BE2C (cell line): Measurements from ENCODE around the gene FAM117B.
"Not testable (repeated sequence)": the region's sequence is repeated elsewhere in the genome, so short reads cannot be mapped to it uniquely, and the experiment has no call there.

ENCODE experiments used
- DNase-seq: peaks from one replicate; pipeline ENCODE4 v3.0.0-alpha.2; 2020
- H3K27me3 ChIP-seq: fragments of 250-450 bp; sonication (Bioruptor Pico); 2 replicates; pipeline ENCODE4 v1.5.1; 2020; ENCODE audit warnings: mild to moderate bottlenecking
- H3K36me3 ChIP-seq: fragments of 250-450 bp; sonication (Bioruptor Pico); 2 replicates; pipeline ENCODE4 v1.5.1; 2020; ENCODE audit warnings: mild to moderate bottlenecking
- H3K4me1 ChIP-seq: fragments of 250-450 bp; sonication (Bioruptor Pico); 2 replicates; pipeline ENCODE4 v1.5.1; 2020
- H3K4me3 ChIP-seq: 2 replicates; pipeline ENCODE4 v1.5.1; 2011; ENCODE audit warnings: low read depth, low read length
- H3K9me3 ChIP-seq: fragments of 250-450 bp; sonication (Bioruptor Pico); 2 replicates; pipeline ENCODE4 v1.5.1; 2020
- TF ChIP-seq, protein P1 (sequence below): IDR thresholded peaks from 2 replicates; pipeline ENCODE4 v1.5.1; 2012; ENCODE audit warnings: mild to moderate bottlenecking, low read depth, low read length

FAM117B gene

DNA sequence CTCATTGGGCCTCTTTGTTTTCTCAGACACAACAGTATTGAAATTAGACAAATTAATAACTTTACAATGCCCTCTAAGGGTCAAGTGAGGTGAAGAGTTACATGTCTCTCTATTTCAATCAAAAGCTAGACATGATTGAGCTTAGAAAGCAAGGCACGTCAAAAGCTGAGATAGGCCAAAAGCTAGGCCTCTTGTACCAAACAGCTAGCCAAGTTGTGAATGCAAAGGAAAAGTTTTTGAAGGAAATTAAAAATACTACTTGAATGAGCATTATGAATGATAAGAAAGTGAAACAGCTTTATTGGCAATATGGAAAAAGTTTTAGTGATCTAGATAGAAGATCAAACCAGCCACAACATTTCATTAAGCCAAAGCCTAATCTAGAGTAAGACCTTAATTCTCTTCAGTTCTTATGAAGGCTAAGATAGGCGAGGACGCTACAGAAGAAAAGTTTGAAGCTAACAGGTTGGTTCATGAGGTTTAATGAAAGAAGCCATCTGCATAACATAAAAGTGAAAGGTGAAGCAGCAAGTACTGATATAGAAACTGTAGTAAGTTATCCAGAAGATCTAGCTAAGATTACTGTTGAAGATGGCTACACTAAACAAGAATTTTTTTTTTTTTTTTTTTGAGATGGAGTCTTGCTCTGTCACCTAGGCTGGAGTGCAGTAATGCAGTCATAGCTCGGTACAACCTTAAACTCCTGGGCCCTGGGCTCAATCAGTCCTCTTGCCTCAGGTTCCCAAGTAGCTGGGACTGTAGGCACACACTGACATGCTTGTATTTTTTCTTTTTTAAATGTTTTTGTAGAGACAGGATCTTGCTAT lies 65.5 kb downstream of the FAM117B start:
- Histone ChIP-seq H3K9me3 (no peaks in the 10 kb centered on the region), H3K27me3 (no peaks in the 10 kb centered on the region), H3K4me1 (no peaks in the 10 kb centered on the region), H3K36me3 (no peaks in the 10 kb centered on the region), H3K4me3 (no peak overlapping the region)
- no peak for DNase-seq
- TF ChIP-seq, protein P1, sequence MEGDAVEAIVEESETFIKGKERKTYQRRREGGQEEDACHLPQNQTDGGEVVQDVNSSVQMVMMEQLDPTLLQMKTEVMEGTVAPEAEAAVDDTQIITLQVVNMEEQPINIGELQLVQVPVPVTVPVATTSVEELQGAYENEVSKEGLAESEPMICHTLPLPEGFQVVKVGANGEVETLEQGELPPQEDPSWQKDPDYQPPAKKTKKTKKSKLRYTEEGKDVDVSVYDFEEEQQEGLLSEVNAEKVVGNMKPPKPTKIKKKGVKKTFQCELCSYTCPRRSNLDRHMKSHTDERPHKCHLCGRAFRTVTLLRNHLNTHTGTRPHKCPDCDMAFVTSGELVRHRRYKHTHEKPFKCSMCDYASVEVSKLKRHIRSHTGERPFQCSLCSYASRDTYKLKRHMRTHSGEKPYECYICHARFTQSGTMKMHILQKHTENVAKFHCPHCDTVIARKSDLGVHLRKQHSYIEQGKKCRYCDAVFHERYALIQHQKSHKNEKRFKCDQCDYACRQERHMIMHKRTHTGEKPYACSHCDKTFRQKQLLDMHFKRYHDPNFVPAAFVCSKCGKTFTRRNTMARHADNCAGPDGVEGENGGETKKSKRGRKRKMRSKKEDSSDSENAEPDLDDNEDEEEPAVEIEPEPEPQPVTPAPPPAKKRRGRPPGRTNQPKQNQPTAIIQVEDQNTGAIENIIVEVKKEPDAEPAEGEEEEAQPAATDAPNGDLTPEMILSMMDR = no peak

DNA sequence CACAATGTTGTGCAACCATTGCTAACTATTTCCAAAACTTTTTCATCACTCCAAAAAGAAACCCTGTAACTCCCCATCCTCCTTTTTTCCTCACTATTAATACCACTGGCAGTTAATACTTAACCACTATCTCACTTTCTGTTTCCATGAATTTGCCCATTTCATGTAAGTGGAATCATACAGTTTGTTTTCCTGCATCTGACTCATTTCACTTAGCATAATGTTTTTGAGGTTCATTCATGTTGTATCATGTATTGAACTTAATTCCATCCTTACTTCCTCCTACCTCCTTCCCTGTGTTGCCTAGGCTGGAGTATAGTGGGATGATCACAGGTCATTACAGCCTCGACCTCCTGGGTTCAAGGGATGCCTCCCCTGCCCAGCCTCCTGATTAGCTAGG lies 68.3 kb downstream of the FAM117B start:
- Histone ChIP-seq H3K4me1 (no peaks in the 10 kb centered on the region), H3K27me3 (no peaks in the 10 kb centered on the region)

DNA sequence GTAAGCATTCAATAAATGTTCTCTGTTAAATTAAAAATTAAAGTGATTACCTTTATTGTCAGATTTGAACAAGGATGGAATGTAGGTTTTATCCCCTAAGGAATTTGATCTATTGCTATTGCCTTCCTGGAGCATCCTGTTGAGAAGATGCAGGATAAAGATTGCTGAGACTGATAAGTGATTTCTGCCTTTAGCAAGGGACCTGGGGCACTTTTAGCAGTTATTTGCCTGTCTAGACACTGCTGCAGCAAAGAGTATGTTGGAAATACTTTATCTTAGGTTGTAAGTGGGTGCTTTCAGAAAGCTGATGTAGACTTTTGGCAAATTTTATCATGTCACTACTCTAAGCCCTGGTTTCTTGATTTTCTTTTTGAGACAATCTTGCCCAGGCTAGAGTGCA lies 69.5 kb downstream of the FAM117B start:
- H3K27me3 ChIP-seq = no peaks in the 10 kb centered on the region
- no peaks in the 10 kb centered on the region for H3K4me1 ChIP-seq
- TF ChIP-seq, protein P1 = no peak

More for the DNA sequence above, 68.3 kb downstream of the FAM117B start:
- H3K4me3 ChIP-seq = no peak overlapping the region
- DNase-seq = no peak
- TF ChIP-seq, protein P1 = no peak
- H3K36me3 ChIP-seq = no peaks in the 10 kb centered on the region
- H3K9me3 ChIP-seq = no peaks in the 10 kb centered on the region

DNA sequence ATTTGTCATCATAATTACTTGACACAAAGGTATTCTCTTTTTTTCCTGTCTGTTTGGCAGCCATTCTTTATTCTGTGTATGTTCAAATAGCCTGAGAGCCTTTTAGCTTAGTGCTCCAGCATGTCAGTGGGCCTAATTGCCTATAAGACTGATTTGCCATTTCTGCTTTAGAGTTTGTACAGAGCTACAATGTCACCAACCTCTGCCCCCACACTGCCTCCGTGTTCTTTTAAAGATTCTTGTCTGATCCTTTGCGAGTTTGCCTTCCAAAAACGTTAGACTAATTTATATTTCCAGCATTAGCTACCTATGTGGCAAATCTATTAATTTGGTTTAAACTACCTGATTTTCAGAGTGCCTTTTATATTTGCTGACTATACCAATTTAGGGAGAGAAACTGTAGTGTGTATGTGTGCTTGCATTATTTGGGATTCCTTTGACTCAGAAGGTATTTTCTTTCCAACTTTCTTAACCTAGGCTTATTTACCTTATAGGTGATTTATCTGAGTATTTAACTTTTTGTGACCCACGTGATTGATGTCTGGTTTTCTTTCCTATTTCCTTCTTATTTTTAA lies 70.8 kb downstream of the FAM117B start:
- DNase-seq = no peak
- no peaks in the 10 kb centered on the region for H3K4me1 ChIP-seq
- TF ChIP-seq, protein P1 = no peak
- no peaks in the 10 kb centered on the region for H3K9me3 ChIP-seq
- H3K27me3 ChIP-seq = no peaks in the 10 kb centered on the region
- no peaks in the 10 kb centered on the region for H3K36me3 ChIP-seq
- no peak overlapping the region for H3K4me3 ChIP-seq

More for the DNA sequence above, 69.5 kb downstream of the FAM117B start:
- no peaks in the 10 kb centered on the region for H3K36me3 ChIP-seq
- H3K9me3 ChIP-seq = no peaks in the 10 kb centered on the region
- DNase-seq = no peak
- no peak overlapping the region for H3K4me3 ChIP-seq

DNA sequence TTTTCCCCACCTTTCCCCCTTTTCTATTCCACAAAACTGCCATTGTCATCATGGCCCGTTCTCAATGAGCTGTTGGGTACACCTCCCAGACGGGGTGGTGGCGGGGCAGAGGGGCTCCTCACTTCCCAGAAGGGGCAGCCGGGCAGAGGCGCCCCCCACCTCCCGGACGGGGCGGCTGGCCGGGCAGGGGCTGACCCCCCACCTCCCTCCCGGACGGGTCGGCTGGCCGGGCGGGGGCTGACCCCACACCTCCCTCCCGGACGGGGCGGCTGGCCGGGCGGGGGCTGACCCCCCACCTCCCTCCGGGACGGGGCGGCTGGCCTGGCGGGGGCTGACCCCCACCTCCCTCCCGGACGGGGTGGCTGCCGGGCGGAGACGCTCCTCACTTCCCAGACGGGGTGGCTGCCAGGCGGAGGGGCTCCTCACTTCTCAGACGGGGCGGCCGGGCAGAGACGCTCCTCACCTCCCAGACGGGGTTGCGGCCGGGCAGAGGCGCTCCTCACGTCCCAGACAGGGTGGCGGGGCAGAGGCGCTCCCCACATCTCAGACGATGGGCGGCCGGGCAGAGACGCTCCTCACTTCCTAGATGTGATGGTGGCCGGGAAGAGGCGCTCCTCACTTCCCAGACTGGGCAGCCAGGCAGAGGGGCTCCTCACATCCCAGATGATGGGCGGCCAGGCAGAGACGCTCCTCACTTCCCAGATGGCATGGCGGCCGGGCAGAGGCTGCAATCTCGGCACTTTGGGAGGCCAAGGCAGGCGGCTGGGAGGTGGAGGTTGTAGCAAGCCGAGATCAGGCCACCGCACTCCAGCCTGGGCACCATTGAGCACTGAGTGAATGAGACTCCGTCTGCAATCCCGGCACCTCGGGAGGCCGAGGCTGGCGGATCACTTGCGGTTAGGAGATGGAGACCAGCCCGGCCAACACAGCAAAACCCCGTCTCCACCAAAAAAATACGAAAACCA lies 80.5 kb downstream of the FAM117B start:
- not testable (repeated sequence) for DNase-seq, H3K36me3 ChIP-seq

DNA sequence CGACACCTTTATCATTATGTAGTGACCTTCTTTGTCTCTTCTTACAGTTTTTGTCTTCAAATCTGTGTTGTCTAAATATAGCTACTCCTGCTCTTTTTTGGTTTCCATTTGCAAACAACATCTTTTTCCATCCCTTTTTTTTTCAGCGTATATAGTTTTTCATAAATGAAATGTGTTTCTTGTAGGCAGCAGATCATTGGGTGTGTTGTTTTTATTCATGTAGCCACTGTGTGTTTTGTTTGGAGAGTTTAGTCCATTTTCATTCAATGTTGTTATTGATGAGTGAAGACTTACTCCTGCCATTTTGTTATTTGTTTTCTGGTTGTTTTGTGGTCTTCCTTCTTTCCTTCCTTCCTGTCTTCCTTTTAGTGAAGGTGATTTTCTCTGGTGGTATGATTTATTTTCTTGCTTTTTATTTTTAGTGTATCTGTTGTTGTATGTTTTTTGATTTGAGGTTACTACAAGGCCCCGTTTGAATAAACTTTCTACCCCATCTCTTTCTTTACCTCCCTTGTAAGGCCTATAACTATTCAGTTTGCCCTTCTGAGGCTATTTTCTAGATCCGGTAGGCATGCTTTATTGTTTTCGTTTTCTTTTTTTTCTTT lies 81.4 kb downstream of the FAM117B start:
- DNase-seq = no peak
- no peak overlapping the region for H3K4me3 ChIP-seq
- no peaks in the 10 kb centered on the region; the same call in 1 of the 2 replicates for H3K9me3 ChIP-seq
- H3K36me3 ChIP-seq = no peaks in the 10 kb centered on the region
- H3K4me1 ChIP-seq = no peaks in the 10 kb centered on the region
- TF ChIP-seq, protein P1 = no peak
- no peaks in the 10 kb centered on the region for H3K27me3 ChIP-seq

More for the DNA sequence above, 80.5 kb downstream of the FAM117B start:
- not testable (repeated sequence) for H3K27me3 ChIP-seq, H3K9me3 ChIP-seq, H3K4me1 ChIP-seq, H3K4me3 ChIP-seq
